Neutrophil (primary cell): ENCODE data around the gene NELL1.

Source experiments
- H3K27ac ChIP-seq: fragments of 200-600 bp; sonication (generic); 2 replicates; pipeline ENCODE4 v1.5.1; 2016; ENCODE audit warnings: mild to moderate bottlenecking, moderate library complexity
- H3K27me3 ChIP-seq: fragments of 200-600 bp; sonication (generic); 2 replicates; pipeline ENCODE4 v1.6.0; 2016; ENCODE audit warnings: mild to moderate bottlenecking
- H3K36me3 ChIP-seq: fragments of 200-600 bp; sonication (generic); 2 replicates; pipeline ENCODE4 v1.5.1; 2017
- H3K4me1 ChIP-seq, 2 experiments: fragments of 200-600 bp in 1 of 2; sonication (generic) in 1 of 2; 1 replicate in 1 of 2; 2 replicates in 1 of 2; pipeline versions ENCODE4 v1.5.1 to v1.6.1; 2013 to 2016; ENCODE audit warnings: low read depth in 1 of 2, low read length in 1 of 2, mild to moderate bottlenecking in 1 of 2, moderate library complexity in 1 of 2; ENCODE audit not compliant: control insufficient read depth in 1 of 2, insufficient read depth in 1 of 2
- H3K4me3 ChIP-seq, 2 experiments: fragments of 200-600 bp in 1 of 2; sonication (generic) in 1 of 2; 1 replicate in 1 of 2; 2 replicates in 1 of 2; pipeline ENCODE4 v1.5.1; 2013 to 2016; ENCODE audit warnings: low read depth in 1 of 2, low read length in 1 of 2, mild to moderate bottlenecking in 1 of 2, moderate library complexity in 1 of 2
- H3K9me3 ChIP-seq: fragments of 200-600 bp; sonication (generic); 2 replicates; pipeline ENCODE4 v1.5.1; 2016
- CTCF ChIP-seq: fragments of 200-600 bp; sonication (generic); IDR thresholded peaks from 2 replicates; pipeline ENCODE4 v1.5.1; 2016; ENCODE audit warnings: antibody characterized with exemption

NELL1 gene

GRCh38 chr11:21278840-21279239, 609.5 kb downstream of the NELL1 start:
- H3K4me3 ChIP-seq: no peak overlapping the region
- H3K36me3 ChIP-seq: no peaks in the 10 kb centered on the region
- H3K27me3 ChIP-seq: no peaks in the 10 kb centered on the region
- H3K27ac ChIP-seq: no peak overlapping the region
- TF ChIP-seq CTCF: no peak
- H3K9me3 ChIP-seq: no peaks in the 10 kb centered on the region
- H3K4me1 ChIP-seq: no peaks in the 10 kb centered on the region

GRCh38 chr11:21285104-21285503, 615.7 kb downstream of the NELL1 start:
- H3K4me1 ChIP-seq: no peaks in the 10 kb centered on the region
- TF ChIP-seq CTCF: no peak
- no peak overlapping the region for H3K4me3 ChIP-seq
- no peak overlapping the region for H3K27ac ChIP-seq
- no peaks in the 10 kb centered on the region for H3K27me3 ChIP-seq
- no peaks in the 10 kb centered on the region for H3K36me3 ChIP-seq
- no peaks in the 10 kb centered on the region for H3K9me3 ChIP-seq

GRCh38 chr11:21289686-21290085, 620.3 kb downstream of the NELL1 start:
- Histone ChIP-seq H3K4me3 (no peak overlapping the region), H3K9me3 (no peaks in the 10 kb centered on the region), H3K27ac (no peak overlapping the region), H3K36me3 (no peaks in the 10 kb centered on the region), H3K4me1 (no peaks in the 10 kb centered on the region), H3K27me3 (no peaks in the 10 kb centered on the region)
- no peak for TF ChIP-seq CTCF

- H3K9me3 ChIP-seq: no peaks in the 10 kb centered on the region
- H3K4me1 ChIP-seq: no peaks in the 10 kb centered on the region
- H3K4me3 ChIP-seq: no peak overlapping the region
- H3K36me3 ChIP-seq: no peaks in the 10 kb centered on the region
- H3K27me3 ChIP-seq: no peaks in the 10 kb centered on the region
- H3K27ac ChIP-seq: no peak overlapping the region
- TF ChIP-seq CTCF: no peak
Measured at GRCh38 chr11:21295508-21295907, 626.1 kb downstream of the NELL1 start.

- Histone ChIP-seq H3K9me3 (no peaks in the 10 kb centered on the region), H3K4me3 (no peak overlapping the region), H3K27me3 (no peaks in the 10 kb centered on the region), H3K27ac (no peak overlapping the region), H3K4me1 (no peaks in the 10 kb centered on the region), H3K36me3 (no peaks in the 10 kb centered on the region)
- no peak for TF ChIP-seq CTCF
Measured at GRCh38 chr11:21301981-21302380, 632.6 kb downstream of the NELL1 start.

GRCh38 chr11:21306739-21307358, 637.5 kb downstream of the NELL1 start:
- Histone ChIP-seq H3K36me3 (no peaks in the 10 kb centered on the region), H3K27me3 (no peaks in the 10 kb centered on the region), H3K27ac (no peak overlapping the region), H3K9me3 (no peaks in the 10 kb centered on the region), H3K4me1 (no peaks in the 10 kb centered on the region), H3K4me3 (no peak overlapping the region)
- no peak for TF ChIP-seq CTCF
